KOPT-K1 (cell line): ENCODE results near the gene FAM98C.

Experiments used
- H3K27ac ChIP-seq: fragments of 200-600 bp; sonication (generic); 2 replicates; pipeline ENCODE4 v1.5.1; 2016; ENCODE audit warnings: antibody characterized with exemption, mild to moderate bottlenecking, low read depth, low read length; ENCODE audit not compliant: poor library complexity, severe bottlenecking
- H3K36me3 ChIP-seq: fragments of 200-600 bp; sonication (generic); 2 replicates; pipeline ENCODE4 v1.5.1; 2017; ENCODE audit warnings: antibody characterized with exemption, mild to moderate bottlenecking, low read length, moderate library complexity; ENCODE audit not compliant: insufficient read depth
- H3K9me3 ChIP-seq: fragments of 200-600 bp; sonication (generic); 2 replicates; pipeline ENCODE4 v1.5.1; 2017; ENCODE audit warnings: antibody characterized with exemption, low read length, mild to moderate bottlenecking; ENCODE audit not compliant: insufficient read depth, poor library complexity, severe bottlenecking

Gene FAM98C

DNA sequence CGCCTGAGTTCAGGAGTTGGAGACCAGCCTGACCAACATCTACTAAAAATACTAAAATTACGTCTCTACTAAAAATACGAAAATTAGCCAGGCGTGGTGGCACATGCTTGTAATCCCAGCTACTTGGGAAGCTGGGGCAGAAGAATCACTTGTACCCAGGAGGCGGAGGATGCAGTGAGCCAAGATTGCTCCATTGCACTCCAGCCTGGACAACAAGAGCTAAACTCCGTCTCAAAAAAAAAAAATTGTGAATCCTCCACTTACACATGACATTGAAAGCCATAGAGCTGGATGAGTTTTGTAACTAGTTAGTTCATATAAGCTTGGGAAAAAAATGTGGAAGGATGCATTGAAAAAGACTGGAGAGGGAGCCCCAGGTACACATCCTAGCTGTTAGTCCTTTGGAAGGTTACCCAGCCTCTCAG lies 29.0 kb upstream of the FAM98C start:
- Histone ChIP-seq H3K27ac (peak overlapping the region; percentile 87), H3K9me3 (no peaks in the 10 kb centered on the region), H3K36me3 (peaks cover 25% of the 10 kb centered on the region)

DNA sequence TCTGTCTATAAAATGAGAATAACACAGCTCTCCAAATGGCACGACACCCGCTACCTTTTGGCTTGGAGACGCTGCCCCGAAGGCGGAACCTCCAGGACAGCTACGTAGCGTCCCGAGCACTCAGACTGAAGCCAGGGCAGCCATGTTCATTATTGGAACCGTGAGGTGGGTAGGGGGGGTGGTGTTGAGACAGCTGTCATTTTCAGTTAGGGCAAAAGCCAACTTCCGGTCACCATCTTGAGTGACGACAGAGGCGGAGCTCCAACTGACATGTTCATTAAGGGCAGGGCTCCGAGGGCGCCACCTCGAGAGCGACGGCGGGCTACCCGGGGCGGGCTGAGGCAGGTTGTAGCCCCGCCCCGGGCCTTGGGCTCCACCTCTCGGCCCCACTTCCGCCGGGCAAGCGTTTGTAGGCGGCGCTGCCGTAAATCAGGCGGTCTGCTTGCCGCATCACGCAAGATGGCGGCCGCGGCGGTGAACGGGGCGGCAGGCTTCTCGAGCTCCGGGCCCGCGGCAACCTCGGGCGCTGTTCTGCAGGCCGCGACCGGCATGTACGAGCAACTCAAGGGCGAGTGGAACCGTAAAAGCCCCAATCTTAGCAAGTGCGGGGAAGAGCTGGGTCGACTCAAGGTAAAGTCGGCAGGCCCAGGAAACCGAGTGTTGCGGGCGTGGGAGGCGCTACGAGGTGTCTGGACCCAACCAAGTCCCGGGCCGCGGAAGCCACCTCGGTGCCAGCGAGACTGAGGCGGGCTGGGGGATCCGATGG lies 28.4 kb upstream of the FAM98C start, which contains the start of gene PSMD8:
TSS of gene PSMD8 (plus strand) at position 240 of the 766 bp plus-strand sequence. CDS start at position 271, 31 bp downstream.
- H3K9me3 ChIP-seq: no peaks in the 10 kb centered on the region
- H3K36me3 ChIP-seq: peaks cover 31% of the 10 kb centered on the region
- peak within 1 kb of the TSS; percentile 87 for H3K27ac ChIP-seq

DNA sequence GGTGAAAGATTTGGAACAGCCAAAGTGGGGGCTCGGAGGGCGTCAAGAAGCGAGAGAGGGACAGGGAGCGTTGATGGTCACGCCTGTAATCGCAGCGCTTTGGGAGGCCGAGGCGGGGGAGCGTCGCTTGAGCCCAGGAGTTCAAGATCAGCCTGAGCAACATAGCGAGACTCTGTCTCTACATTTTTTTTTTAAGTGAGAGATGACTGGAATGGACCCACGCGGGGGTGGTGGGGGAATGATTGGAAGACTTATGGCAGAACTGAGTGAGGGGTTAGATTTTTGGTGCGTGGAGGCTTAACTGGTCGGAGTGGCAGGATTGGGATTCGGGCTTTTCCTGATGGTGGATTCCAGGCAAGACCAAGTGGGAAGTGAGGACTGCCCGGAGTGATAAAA lies 27.8 kb upstream of the FAM98C start:
- H3K9me3 ChIP-seq: no peaks in the 10 kb centered on the region
- H3K36me3 ChIP-seq: peaks cover 35% of the 10 kb centered on the region

DNA sequence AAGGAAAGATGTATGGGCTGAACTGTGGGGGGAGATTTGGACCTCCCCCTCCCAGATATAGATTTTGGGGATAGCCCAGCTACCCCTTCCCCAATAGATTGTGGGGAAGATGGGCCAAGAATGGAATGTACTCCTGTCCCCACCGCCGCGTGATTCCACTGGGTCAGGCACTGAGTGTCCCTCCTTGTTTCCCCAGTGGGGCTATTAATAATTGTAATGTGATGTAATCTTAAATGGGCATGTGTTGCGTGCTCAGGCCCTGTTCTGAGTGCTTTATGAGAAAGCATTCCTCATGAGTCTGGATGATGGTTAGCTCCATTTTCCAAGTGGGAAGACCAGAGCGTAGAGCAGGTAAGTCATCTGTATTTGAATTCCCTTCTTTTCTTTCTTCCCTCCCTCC lies 27.1 kb upstream of the FAM98C start:
- Histone ChIP-seq H3K9me3 (no peaks in the 10 kb centered on the region), H3K36me3 (peaks cover 42% of the 10 kb centered on the region), H3K27ac (peak overlapping the region; percentile 87)

More for the DNA sequence above, 27.8 kb upstream of the FAM98C start:
- peak overlapping the region; percentile 87 for H3K27ac ChIP-seq

DNA sequence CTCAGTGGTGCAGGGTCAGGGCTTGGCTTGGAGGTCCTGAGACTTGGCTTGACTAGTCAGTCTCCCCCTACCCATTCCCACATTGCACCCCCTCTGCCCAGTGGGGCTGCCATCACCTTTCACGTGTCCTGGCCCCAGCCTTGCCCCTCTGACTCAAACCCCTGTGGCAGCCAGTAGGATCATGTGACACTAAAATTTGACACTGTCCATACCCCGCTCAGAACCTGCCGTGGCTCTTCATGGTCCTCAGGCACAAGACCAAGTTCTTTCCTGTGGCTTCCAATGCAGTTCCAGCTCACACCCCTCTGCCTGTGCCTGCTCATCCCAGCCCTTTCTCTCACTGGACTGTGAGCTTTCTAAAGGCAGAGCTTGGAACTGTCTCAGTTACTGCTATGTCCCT lies 26.3 kb upstream of the FAM98C start:
- no peaks in the 10 kb centered on the region for H3K9me3 ChIP-seq
- no peak overlapping the region for H3K27ac ChIP-seq
- H3K36me3 ChIP-seq: peaks cover 50% of the 10 kb centered on the region

DNA sequence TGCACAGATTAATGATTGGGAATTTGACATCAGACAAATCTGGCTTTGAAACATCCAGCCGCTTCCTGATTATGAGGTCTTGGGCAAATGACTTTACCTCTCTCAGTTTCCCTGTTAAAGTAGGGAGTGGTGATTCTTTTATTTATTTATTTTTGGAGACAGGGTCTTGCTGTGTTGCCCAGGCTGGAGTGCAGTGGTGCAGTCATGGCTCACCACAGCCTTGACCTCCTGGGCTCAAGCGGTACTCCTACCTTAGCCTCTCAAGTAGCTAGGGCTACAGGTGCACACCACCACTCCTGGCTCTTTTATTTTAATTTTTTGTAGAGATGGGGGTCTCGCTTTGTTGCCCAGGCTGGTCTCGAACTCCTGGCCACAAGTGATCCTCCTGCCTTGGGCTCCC lies 25.8 kb upstream of the FAM98C start:
- no peak overlapping the region for H3K27ac ChIP-seq
- no peaks in the 10 kb centered on the region for H3K9me3 ChIP-seq
- peaks cover 55% of the 10 kb centered on the region for H3K36me3 ChIP-seq

DNA sequence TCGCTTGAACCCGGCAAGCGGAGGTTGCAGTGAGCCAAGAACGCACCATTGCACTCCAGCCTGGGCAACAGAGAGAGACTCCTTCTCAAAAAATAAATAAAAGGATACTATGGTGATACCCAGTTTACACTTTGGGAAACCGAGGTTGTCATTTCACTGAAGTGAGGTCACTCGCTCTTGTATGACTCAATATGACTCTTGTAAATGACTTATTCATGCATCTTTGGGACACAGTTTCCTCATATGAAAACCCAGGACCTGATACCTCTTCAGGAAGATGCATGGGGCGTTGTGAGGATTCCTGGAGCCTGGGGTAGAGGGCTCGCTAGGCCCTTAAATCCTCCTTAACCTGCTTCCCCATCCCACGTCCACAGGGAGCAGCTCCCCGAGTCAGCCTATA lies 24.0 kb upstream of the FAM98C start:
- Histone ChIP-seq H3K36me3 (peaks cover 73% of the 10 kb centered on the region), H3K9me3 (no peaks in the 10 kb centered on the region), H3K27ac (no peak overlapping the region)

DNA sequence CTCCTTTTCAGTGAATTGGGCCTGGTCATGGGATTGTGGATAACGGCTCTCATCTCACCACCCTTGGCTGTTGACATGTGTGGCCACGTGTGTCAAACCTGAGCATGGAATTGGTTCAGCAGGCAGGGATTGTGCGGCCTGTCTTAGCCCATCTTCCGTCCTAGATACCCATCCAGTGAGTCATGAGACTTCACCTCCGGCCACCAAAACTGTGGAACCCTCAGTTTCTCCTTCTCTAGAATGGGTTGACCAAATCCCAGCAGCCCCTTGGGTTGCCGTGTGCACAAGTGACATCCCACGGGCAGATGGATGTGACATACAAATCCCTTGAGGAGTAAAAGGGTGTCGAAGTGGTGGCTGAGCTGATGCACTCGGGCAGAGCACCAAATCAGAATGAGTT lies 21.8 kb upstream of the FAM98C start:
- peaks cover 88% of the 10 kb centered on the region for H3K36me3 ChIP-seq
- no peaks in the 10 kb centered on the region for H3K9me3 ChIP-seq
- no peak overlapping the region for H3K27ac ChIP-seq

DNA sequence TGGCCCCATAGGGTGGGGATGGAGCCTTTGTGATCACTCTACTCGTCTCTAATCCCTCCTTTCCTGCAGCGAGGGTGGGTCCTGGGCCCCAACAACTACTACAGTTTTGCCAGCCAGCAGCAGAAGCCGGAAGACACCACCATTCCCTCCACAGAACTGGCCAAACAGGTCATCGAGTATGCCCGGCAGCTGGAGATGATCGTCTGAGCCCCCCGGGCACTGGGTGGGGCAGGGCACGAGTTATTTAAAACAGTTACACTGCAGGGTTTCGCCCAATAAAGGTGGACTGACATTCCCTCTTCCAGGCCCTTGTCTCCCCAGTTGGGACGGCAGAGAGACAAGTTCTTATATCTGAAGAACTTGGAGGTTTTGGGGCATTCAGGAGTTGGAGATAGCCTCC lies 19.7 kb upstream of the FAM98C start:
- Histone ChIP-seq H3K9me3 (no peaks in the 10 kb centered on the region), H3K36me3 (peaks cover 68% of the 10 kb centered on the region), H3K27ac (no peak overlapping the region)

DNA sequence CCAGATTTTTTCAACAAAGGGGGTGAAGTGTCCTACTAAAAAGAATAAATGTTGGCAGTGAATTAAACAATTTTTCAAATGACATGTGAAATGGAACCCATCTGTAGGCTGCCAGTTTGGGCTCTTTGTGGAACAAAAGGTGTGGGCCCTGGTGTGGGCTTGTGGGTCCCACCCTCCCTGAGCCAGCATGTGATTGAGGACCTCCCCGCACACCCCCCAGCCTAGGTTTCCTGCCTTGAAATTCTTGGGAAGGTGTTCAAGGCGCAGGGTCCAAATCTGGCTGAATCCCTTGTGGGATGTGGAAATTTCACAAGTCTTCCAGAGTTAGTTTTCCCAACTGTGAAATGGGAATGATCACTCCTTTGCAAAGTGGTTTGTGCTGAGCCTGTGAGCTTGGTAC lies 19.1 kb upstream of the FAM98C start:
- Histone ChIP-seq H3K36me3 (peaks cover 66% of the 10 kb centered on the region), H3K9me3 (no peaks in the 10 kb centered on the region), H3K27ac (no peak overlapping the region)

DNA sequence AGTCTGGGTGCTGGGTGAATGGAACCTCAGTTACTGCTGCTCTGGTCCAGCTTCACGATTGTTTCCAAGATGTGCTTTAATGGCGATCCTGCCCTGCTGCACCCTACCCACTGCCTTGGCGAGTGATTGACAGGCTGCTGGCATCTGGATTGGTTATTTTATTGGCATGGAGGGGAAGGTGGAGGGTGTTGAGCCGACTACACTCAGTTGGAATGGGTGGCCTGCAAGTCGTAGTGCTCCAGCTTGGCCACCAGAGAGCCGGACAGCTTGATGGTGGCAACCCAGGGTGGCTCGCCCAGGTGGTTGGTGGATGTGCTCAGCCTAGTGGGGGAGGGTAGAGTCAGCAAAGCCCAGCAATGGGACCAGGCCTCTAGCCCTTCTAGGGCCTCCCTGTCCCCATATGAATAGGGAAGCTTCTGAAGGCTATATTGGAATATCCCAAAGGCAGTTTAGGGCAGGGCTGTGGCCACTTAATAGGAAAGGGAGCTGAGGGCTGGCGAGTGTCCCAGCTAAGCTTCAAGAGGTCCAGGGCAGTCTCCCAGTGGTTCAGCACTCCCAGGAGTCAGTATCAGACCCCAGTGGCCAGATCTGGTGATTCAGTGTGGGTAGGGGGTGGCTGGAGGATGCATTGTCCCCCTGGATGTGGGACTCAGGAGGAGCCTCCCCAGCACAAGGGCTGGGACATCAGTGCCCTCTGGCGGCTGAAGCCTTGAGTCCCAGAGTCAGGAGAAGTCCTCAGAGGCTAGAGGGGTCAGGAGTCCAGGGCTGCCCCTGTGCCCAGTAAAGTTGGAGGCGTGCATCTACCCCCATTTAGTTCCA lies 18.5 kb upstream of the FAM98C start:
- H3K36me3 ChIP-seq: peaks cover 59% of the 10 kb centered on the region
- no peak overlapping the region for H3K27ac ChIP-seq
- no peaks in the 10 kb centered on the region for H3K9me3 ChIP-seq

DNA sequence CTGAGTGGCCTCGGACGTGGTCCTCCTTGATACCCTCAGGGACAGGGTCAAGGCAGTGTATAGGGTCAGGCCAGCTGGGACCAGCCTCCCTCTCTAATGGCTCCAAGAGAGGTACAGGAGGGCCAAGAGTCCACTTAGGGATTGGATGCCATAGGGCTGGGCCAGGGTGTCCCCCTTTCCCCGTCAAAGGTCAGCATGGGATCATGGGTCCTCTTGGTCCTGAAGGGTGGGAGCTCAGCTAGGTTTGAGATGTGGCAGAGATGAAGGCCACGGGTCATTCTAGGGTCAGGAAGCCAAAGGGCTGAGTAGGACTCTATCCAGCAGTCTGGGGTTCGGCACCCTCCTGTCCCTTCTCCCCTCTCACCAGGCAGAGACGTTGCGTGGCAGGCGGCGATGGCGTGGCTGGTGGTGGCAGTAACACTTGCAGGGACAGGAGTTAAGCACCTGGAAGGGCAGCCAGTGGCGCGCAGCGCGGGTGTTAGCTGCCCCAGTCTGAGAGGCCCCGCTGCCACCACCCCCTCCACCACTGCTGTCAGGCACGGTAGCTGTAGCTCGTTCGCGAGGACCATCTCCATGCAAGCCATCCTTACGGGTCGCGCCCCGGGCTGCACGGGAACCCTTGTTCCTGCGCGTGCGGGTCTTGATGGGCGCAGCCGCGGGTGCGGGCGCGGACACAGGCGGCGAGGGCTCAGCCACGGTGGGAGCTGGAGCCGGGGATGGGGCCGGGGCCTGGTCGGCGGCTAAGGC lies 17.7 kb upstream of the FAM98C start:
- H3K9me3 ChIP-seq: no peaks in the 10 kb centered on the region
- no peak overlapping the region for H3K27ac ChIP-seq
- peaks cover 53% of the 10 kb centered on the region for H3K36me3 ChIP-seq

DNA sequence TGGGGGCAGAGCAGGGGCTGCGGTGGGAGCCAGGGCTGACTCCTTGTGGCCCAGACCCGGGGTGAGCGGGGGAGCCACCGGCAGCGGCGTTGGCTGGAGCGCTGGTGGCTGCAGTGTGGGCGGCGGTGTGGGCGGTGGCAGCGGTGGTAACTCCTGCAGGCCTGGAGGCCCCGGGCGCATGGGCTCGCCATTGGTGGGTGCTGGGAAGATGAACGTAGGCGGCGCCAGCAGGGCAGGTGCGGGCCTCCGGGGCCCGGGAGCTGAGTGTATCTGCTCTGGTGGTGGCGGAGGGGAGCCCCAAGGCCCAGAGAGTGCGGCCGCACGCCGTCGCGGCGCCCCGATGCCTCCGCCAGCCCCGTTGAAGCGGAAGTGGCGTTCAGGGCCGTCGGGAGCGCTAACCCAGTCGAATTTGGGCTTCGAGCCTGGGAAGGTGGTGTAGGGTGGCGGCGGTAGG lies 17.1 kb upstream of the FAM98C start:
- peaks cover 47% of the 10 kb centered on the region for H3K36me3 ChIP-seq
- no peak overlapping the region for H3K27ac ChIP-seq
- no peaks in the 10 kb centered on the region for H3K9me3 ChIP-seq

DNA sequence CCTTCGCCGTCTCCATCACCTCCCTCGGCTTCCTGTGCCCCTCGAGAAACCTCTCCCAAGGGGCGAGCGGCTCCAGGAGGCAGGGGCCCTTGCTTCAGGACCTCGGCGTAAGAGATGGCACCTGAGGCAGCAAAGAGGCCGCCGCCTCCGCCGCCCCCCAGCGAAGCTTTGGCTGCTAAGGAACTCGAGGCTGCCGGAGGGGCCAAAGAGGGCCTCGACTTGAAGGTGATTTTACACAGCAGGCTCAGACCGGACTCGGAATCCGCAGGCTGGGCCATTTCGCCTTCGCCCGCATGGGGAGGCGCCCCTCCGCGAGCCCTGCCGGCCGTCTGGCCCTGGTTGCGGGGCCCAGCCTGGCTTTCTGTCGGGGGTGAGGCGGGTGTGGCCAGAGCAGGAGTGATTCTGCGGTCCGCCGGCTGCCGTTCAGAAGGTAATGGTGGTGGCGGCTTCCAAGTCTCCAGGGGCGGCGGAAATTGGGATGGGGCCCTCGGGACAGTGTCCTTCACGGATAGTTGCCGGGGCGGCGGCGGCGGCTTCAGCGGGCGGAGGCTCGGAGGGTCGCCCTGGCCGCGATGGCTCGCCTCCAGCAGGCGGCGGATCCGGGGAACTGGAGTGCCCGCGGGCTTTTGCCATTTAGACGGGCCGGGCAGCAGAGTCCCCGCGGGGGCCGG lies 16.5 kb upstream of the FAM98C start:
- Histone ChIP-seq H3K36me3 (peaks cover 41% of the 10 kb centered on the region), H3K9me3 (no peaks in the 10 kb centered on the region), H3K27ac (no peak overlapping the region)
